Measurements from ENCODE around the gene ST7. TPM values are rescaled to one million over a fixed set of nuclear protein-coding genes. Genes with fewer than 3 reads are reported as not detected.

Gene ST7
- polyA plus RNA-seq, 1 donor from 2014 or later, result 76.8 TPM

GRCh38 chr7:117178600-117178999 lies 225.3 kb downstream of the ST7 start:
- Histone ChIP-seq H3K9me2 (ENCODE audit: insufficient read depth, low read length) (no peaks in the 10 kb centered on the region), H3K36me3 (ENCODE audit: insufficient read depth, low read length) (no peaks in the 10 kb centered on the region), H3K79me2 (replicated peaks; ENCODE audit: insufficient read depth, low read length) (no peaks in the 10 kb centered on the region), H3K27me3 (ENCODE audit: insufficient read depth, low read depth, low read length) (no peaks in the 10 kb centered on the region), H2AFZ (ENCODE audit: low read depth, low read length) (no peak overlapping the region), H3K9me3 (ENCODE audit: low read length) (no peaks in the 10 kb centered on the region), H3K9ac (ENCODE audit: low read length) (no peak overlapping the region), H3K4me2 (ENCODE audit: low read length) (no peak overlapping the region), H3K27ac (ENCODE audit: low read length) (no peak overlapping the region), H3F3A (ENCODE audit: insufficient read depth, low read length, poor library complexity, severe bottlenecking) (no peaks in the 10 kb centered on the region), H4K20me1 (ENCODE audit: insufficient read depth) (no peaks in the 10 kb centered on the region), H3K4me3 (ENCODE audit: low read length) (no peak overlapping the region)
- TF ChIP-seq TAF1 (IDR thresholded peaks at IDR 0.05; ENCODE audit: low read depth), result no peak
- TF ChIP-seq REST (IDR thresholded peaks at IDR 0.05; ENCODE audit: borderline replicate concordance), result no peak
- no peak for TF ChIP-seq SMC3 (conservative IDR thresholded peaks at IDR 0.05; ENCODE audit: poor library complexity)
- TF ChIP-seq CTCF (IDR thresholded peaks at IDR 0.05; ENCODE audit: poor library complexity, severe bottlenecking), result no peak
- TF ChIP-seq POLR2AphosphoS5 (IDR thresholded peaks at IDR 0.05), result no peak
- TF ChIP-seq RAD21 (conservative IDR thresholded peaks at IDR 0.05), result no peak
- TF ChIP-seq EP300 (conservative IDR thresholded peaks at IDR 0.05; ENCODE audit: poor library complexity, severe bottlenecking), result no peak
- no peak for TF ChIP-seq EZH2 (IDR thresholded peaks at IDR 0.05; ENCODE audit: borderline replicate concordance, insufficient read depth, low read length, poor library complexity, severe bottlenecking)
- TF ChIP-seq MXI1 (conservative IDR thresholded peaks at IDR 0.05; ENCODE audit: poor library complexity, severe bottlenecking), result no peak

GRCh38 chr7:117179701-117180100 lies 226.4 kb downstream of the ST7 start:
- no peaks in the 10 kb centered on the region for H3K9me3 ChIP-seq (ENCODE audit: low read length)
- H2AFZ ChIP-seq (ENCODE audit: low read depth, low read length), result no peak overlapping the region
- no peak overlapping the region for H3K4me3 ChIP-seq (ENCODE audit: low read length)
- no peak overlapping the region for H3K4me2 ChIP-seq (ENCODE audit: low read length)
- no peaks in the 10 kb centered on the region for H3K27me3 ChIP-seq (ENCODE audit: insufficient read depth, low read depth, low read length)
- no peaks in the 10 kb centered on the region for H3K9me2 ChIP-seq (ENCODE audit: insufficient read depth, low read length)
- H3K9ac ChIP-seq (ENCODE audit: low read length), result no peak overlapping the region
- no peak overlapping the region for H3K27ac ChIP-seq (ENCODE audit: low read length)
- no peaks in the 10 kb centered on the region for H3K79me2 ChIP-seq (replicated peaks; ENCODE audit: insufficient read depth, low read length)
- no peaks in the 10 kb centered on the region for H3F3A ChIP-seq (ENCODE audit: insufficient read depth, low read length, poor library complexity, severe bottlenecking)
- TF ChIP-seq TAF1 (IDR thresholded peaks at IDR 0.05; ENCODE audit: low read depth), result no peak
- H3K36me3 ChIP-seq (ENCODE audit: insufficient read depth, low read length), result no peaks in the 10 kb centered on the region
- H4K20me1 ChIP-seq (ENCODE audit: insufficient read depth), result no peaks in the 10 kb centered on the region

GRCh38 chr7:117183729-117184128 lies 230.4 kb downstream of the ST7 start:
- Histone ChIP-seq H3F3A (ENCODE audit: insufficient read depth, low read length, poor library complexity, severe bottlenecking) (no peaks in the 10 kb centered on the region), H3K79me2 (replicated peaks; ENCODE audit: insufficient read depth, low read length) (no peaks in the 10 kb centered on the region), H4K20me1 (ENCODE audit: insufficient read depth) (no peaks in the 10 kb centered on the region), H3K9me3 (ENCODE audit: low read length) (no peaks in the 10 kb centered on the region), H3K9me2 (ENCODE audit: insufficient read depth, low read length) (no peaks in the 10 kb centered on the region), H3K4me3 (ENCODE audit: low read length) (no peak overlapping the region), H3K36me3 (ENCODE audit: insufficient read depth, low read length) (no peaks in the 10 kb centered on the region), H3K27ac (ENCODE audit: low read length) (no peak overlapping the region), H3K9ac (ENCODE audit: low read length) (no peak overlapping the region), H3K27me3 (ENCODE audit: insufficient read depth, low read depth, low read length) (no peaks in the 10 kb centered on the region), H2AFZ (ENCODE audit: low read depth, low read length) (no peak overlapping the region), H3K4me2 (ENCODE audit: low read length) (no peak overlapping the region)
- TF ChIP-seq REST (IDR thresholded peaks at IDR 0.05; ENCODE audit: borderline replicate concordance) (no peak), SMC3 (conservative IDR thresholded peaks at IDR 0.05; ENCODE audit: poor library complexity) (no peak), RAD21 (conservative IDR thresholded peaks at IDR 0.05) (no peak), TAF1 (IDR thresholded peaks at IDR 0.05; ENCODE audit: low read depth) (no peak), EP300 (conservative IDR thresholded peaks at IDR 0.05; ENCODE audit: poor library complexity, severe bottlenecking) (no peak), POLR2AphosphoS5 (IDR thresholded peaks at IDR 0.05) (no peak), CTCF (IDR thresholded peaks at IDR 0.05; ENCODE audit: poor library complexity, severe bottlenecking) (no peak), EZH2 (IDR thresholded peaks at IDR 0.05; ENCODE audit: borderline replicate concordance, insufficient read depth, low read length, poor library complexity, severe bottlenecking) (no peak), MXI1 (conservative IDR thresholded peaks at IDR 0.05; ENCODE audit: poor library complexity, severe bottlenecking) (no peak)
